Caco-2 (cell line): ENCODE measurements around the gene ALOX5. TPM values are rescaled to one million over a fixed set of nuclear protein-coding genes. Genes with fewer than 3 reads are reported as not detected.

Experiments used
- BruUV-seq: library from RNA; stranded (reverse); fragments of 400-500 nt; replicated peaks from 2 replicates; lab custom pipeline; 2021; lab: Mats Ljungman, UMichigan
- CTCF ChIA-PET: fragments of 300-600 bp; sonication (Branson Sonifier 250); formaldehyde crosslinking; loops from one replicate; lab custom pipeline; 2022; ENCODE audit warnings: antibody characterized with exemption; lab: Charles Lee
- POLR2A ChIA-PET: fragments of 300-600 bp; sonication (Branson Sonifier 250); formaldehyde crosslinking; loops from one replicate; lab custom pipeline; 2022; ENCODE audit warnings: antibody characterized with exemption; lab: Charles Lee
- DNase-seq, 2 experiments: peaks; one replicate each; pipeline versions ENCODE4 v3.0.0 to v3.0.0-alpha.2; 2020 to 2022
- H3K27me3 ChIP-seq: replicated peaks from 2 replicates; pipeline ENCODE4 v1.6.0; 2011; ENCODE audit warnings: low read length; ENCODE audit not compliant: control insufficient read depth, insufficient read depth
- H3K36me3 ChIP-seq: 2 replicates; pipeline ENCODE4 v1.5.1; 2011; ENCODE audit warnings: low read length; ENCODE audit not compliant: control insufficient read depth, insufficient read depth
- H3K4me1 ChIP-seq: fragments of 250-450 bp; sonication (Bioruptor Pico); 2 replicates; pipeline ENCODE4 v1.5.1; 2020; ENCODE audit warnings: mild to moderate bottlenecking
- H3K4me3 ChIP-seq: 2 replicates; pipeline ENCODE4 v1.5.1; 2011; ENCODE audit warnings: low read depth, mild to moderate bottlenecking, control low read depth, low read length
- H3K9me3 ChIP-seq: fragments of 250-450 bp; sonication (Bioruptor Pico); 2 replicates; pipeline ENCODE4 v1.5.1; 2020; ENCODE audit warnings: mild to moderate bottlenecking, moderate library complexity
- H3K27ac Mint-ChIP-seq: one replicate; pipeline ENCODE4 v1.8.0; 2022; ENCODE audit warnings: mixed read lengths; ENCODE audit not compliant: unreplicated experiment
- H3K27me3 Mint-ChIP-seq: one replicate; pipeline ENCODE4 v1.8.0; 2022; ENCODE audit warnings: mixed read lengths; ENCODE audit not compliant: insufficient read depth, unreplicated experiment
- H3K36me3 Mint-ChIP-seq: one replicate; pipeline ENCODE4 v1.8.0; 2022; ENCODE audit warnings: mild to moderate bottlenecking, mixed read lengths; ENCODE audit not compliant: insufficient read depth, unreplicated experiment
- H3K4me1 Mint-ChIP-seq: one replicate; pipeline ENCODE4 v1.8.0; 2022; ENCODE audit warnings: low read depth, mixed read lengths; ENCODE audit not compliant: unreplicated experiment
- H3K4me3 Mint-ChIP-seq: one replicate; pipeline ENCODE4 v1.8.0; 2022; ENCODE audit warnings: mild to moderate bottlenecking, moderate library complexity, mixed read lengths; ENCODE audit not compliant: unreplicated experiment
- H3K9me3 Mint-ChIP-seq: one replicate; pipeline ENCODE4 v1.8.0; 2022; ENCODE audit warnings: mixed read lengths; ENCODE audit not compliant: unreplicated experiment
- intact Hi-C: fragments of 100-400 bp; cut with micrococcal nuclease; formaldehyde crosslinking; loops from one replicate; pipeline ENCODE4 v1.10.0; 2022; ENCODE audit not compliant: unreplicated experiment
- total RNA-seq: library from RNA; stranded (reverse); gene quantifications from 2 replicates; pipeline ENCODE4 v1.2.3, GENCODE V29; 2022
- TF ChIP-seq, protein P1 (sequence below), 2 experiments: fragments of 200-600 bp in 1 of 2; IDR thresholded peaks; 1 replicate in 1 of 2; 2 replicates in 1 of 2; pipeline versions ENCODE4 v1.5.1 to v1.8.0; 2011 to 2022; ENCODE audit warnings: antibody characterized with exemption in 1 of 2, control low read depth in 1 of 2, inconsistent platforms in 1 of 2, low read depth in 1 of 2, low read length in 1 of 2, mild to moderate bottlenecking in 1 of 2, moderate library complexity in 1 of 2; ENCODE audit not compliant: insufficient read depth in 1 of 2, severe bottlenecking in 1 of 2, unreplicated experiment in 1 of 2

Gene ALOX5
- total RNA-seq, 1 experiment from 2014 or later, result not detected

- no peaks in the 10 kb centered on the region; the same call in 1 of the 2 replicates for H3K27me3 ChIP-seq
- no peak overlapping the region for H3K4me3 Mint-ChIP-seq
- H3K4me1 Mint-ChIP-seq, result no peaks in the 10 kb centered on the region
- CTCF ChIA-PET, result interaction anchor here (1.0 kb wide), 1 partner anchor 179 kb away, joined by 3 read pairs; no protein-coding TSS in a partner anchor
- TF ChIP-seq, protein P1, sequence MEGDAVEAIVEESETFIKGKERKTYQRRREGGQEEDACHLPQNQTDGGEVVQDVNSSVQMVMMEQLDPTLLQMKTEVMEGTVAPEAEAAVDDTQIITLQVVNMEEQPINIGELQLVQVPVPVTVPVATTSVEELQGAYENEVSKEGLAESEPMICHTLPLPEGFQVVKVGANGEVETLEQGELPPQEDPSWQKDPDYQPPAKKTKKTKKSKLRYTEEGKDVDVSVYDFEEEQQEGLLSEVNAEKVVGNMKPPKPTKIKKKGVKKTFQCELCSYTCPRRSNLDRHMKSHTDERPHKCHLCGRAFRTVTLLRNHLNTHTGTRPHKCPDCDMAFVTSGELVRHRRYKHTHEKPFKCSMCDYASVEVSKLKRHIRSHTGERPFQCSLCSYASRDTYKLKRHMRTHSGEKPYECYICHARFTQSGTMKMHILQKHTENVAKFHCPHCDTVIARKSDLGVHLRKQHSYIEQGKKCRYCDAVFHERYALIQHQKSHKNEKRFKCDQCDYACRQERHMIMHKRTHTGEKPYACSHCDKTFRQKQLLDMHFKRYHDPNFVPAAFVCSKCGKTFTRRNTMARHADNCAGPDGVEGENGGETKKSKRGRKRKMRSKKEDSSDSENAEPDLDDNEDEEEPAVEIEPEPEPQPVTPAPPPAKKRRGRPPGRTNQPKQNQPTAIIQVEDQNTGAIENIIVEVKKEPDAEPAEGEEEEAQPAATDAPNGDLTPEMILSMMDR (IDR thresholded peaks at IDR 0.05; ENCODE audit: insufficient read depth in 1 of 2, low read depth in 1 of 2, low read length in 1 of 2, severe bottlenecking in 1 of 2, unreplicated experiment in 1 of 2), result no peak
- peaks cover 11% of the 10 kb centered on the region for H3K27me3 Mint-ChIP-seq
- H3K27ac Mint-ChIP-seq, result no peak overlapping the region
- H3K9me3 Mint-ChIP-seq, result no peaks in the 10 kb centered on the region
- H3K4me1 ChIP-seq, result no peaks in the 10 kb centered on the region
- intact Hi-C loops, result no loop called here
- no peak for DNase-seq
- BruUV-seq, result no TSS peak
- POLR2A ChIA-PET, result no interaction called here
- H3K9me3 ChIP-seq, result no peaks in the 10 kb centered on the region
- no peaks in the 10 kb centered on the region for H3K36me3 Mint-ChIP-seq
- H3K4me3 ChIP-seq, result no peak overlapping the region
- no peaks in the 10 kb centered on the region for H3K36me3 ChIP-seq
Measured at GRCh38 chr10:45428611-45429510, 54.8 kb downstream of the ALOX5 start.

DNA sequence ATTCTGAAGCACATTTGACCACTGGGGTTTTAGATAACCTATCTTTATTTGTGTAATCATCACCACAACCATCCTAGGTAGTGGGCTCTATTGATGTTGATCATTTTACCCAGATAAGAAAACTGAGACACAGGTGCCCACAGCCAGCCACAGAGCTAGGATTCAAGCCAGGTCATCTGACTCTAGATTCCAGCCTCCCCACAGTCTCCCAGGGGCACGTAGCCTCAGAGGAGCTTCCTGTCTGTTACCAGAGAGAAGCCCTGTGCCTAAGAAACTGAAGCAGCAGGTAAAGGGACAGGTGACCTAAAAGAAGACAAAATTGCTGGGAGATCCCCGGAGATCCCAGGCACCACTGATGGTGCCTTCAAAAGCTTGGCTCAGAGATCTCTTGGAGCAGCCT lies 55.8 kb downstream of the ALOX5 start:
- DNase-seq, result no peak
- no TSS peak for BruUV-seq
- peaks cover 11% of the 10 kb centered on the region for H3K27me3 Mint-ChIP-seq
- no peak overlapping the region for H3K27ac Mint-ChIP-seq
- H3K9me3 Mint-ChIP-seq, result no peaks in the 10 kb centered on the region
- no peaks in the 10 kb centered on the region for H3K36me3 Mint-ChIP-seq
- intact Hi-C loops, result no loop called here
- H3K4me1 ChIP-seq, result no peaks in the 10 kb centered on the region
- TF ChIP-seq, protein P1 (IDR thresholded peaks at IDR 0.05; ENCODE audit: insufficient read depth in 1 of 2, low read depth in 1 of 2, low read length in 1 of 2, severe bottlenecking in 1 of 2, unreplicated experiment in 1 of 2), result no peak
- ChIA-PET CTCF (no interaction called here), POLR2A (no interaction called here)
- no peaks in the 10 kb centered on the region for H3K9me3 ChIP-seq
- H3K36me3 ChIP-seq, result no peaks in the 10 kb centered on the region
- no peak overlapping the region for H3K4me3 ChIP-seq
- H3K4me3 Mint-ChIP-seq, result no peak overlapping the region
- no peaks in the 10 kb centered on the region for H3K4me1 Mint-ChIP-seq
- no peaks in the 10 kb centered on the region; the same call in 1 of the 2 replicates for H3K27me3 ChIP-seq

DNA sequence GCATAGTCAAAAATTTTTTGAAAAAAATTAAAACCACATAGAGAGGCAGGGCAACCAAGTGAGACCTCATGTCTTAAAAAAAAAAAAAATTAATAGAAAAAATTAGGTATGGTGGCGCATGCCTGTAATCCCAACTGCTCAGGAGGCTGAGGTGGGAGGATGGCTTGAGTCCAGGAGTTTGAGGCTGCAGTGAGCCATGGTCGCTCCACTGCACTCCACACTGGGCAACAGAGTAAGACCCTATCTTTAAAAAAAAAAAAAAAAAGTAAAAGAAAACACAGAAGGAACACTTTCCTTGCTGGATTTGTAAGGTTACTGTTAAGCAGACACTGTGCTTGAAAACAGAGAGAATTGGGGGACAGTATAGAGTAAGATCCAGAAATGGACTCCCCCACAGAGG lies 58.1 kb downstream of the ALOX5 start:
- H3K9me3 ChIP-seq, result no peaks in the 10 kb centered on the region
- Mint-ChIP-seq H3K27me3 (peaks cover 17% of the 10 kb centered on the region), H3K36me3 (no peaks in the 10 kb centered on the region), H3K9me3 (peaks cover 8% of the 10 kb centered on the region), H3K4me3 (no peak overlapping the region), H3K4me1 (no peaks in the 10 kb centered on the region), H3K27ac (no peak overlapping the region)
- H3K4me3 ChIP-seq, result no peak overlapping the region
- no peak for DNase-seq
- H3K27me3 ChIP-seq, result no peaks in the 10 kb centered on the region; the same call in 1 of the 2 replicates
- TF ChIP-seq, protein P1 (IDR thresholded peaks at IDR 0.05; ENCODE audit: insufficient read depth in 1 of 2, low read depth in 1 of 2, low read length in 1 of 2, severe bottlenecking in 1 of 2, unreplicated experiment in 1 of 2), result no peak
- H3K36me3 ChIP-seq, result no peaks in the 10 kb centered on the region
- intact Hi-C loops, result no loop called here
- CTCF ChIA-PET, result no interaction called here
- BruUV-seq, result no TSS peak
- POLR2A ChIA-PET, result no interaction called here
- H3K4me1 ChIP-seq, result no peaks in the 10 kb centered on the region
